ENCODE measurements around the gene ZNF205.

Gene ZNF205

GRCh38 chr16:3152277-3152990, 40.0 kb downstream of the ZNF205 start:
- WGBS: 2% methylated on average over 37 of the region's 42 CpGs
- H3K4me1 ChIP-seq (ENCODE audit: control insufficient read depth, insufficient read depth, low read depth, low read length): peaks cover 22% of the 10 kb centered on the region
- peak overlapping the region; percentile 85 for H3K4me2 ChIP-seq (ENCODE audit: low read length, poor library complexity, severe bottlenecking)
- H3K79me1 ChIP-seq (replicated peaks; ENCODE audit: low read length, poor library complexity, severe bottlenecking): no peaks in the 10 kb centered on the region
- peak; percentile 84 for DNase-seq
- peak overlapping the region; percentile 55 to 92 for H3K4me3 ChIP-seq (ENCODE audit: insufficient read depth in 1 of 2, low read depth in 1 of 2, low read length in 2 of 2)
- no peak overlapping the region for H3K23ac ChIP-seq (ENCODE audit: low read length in 2 of 2)
- peak overlapping the region in 1 of 2 experiments; percentile 29 for H3K18ac ChIP-seq (ENCODE audit: low read depth in 1 of 2, low read length in 2 of 2)
- no peak overlapping the region for H4K8ac ChIP-seq (ENCODE audit: low read length)
- no peak overlapping the region for H2BK5ac ChIP-seq (ENCODE audit: low read depth, low read length, poor library complexity, severe bottlenecking)
- H2AFZ ChIP-seq (ENCODE audit: low read depth, low read length): no peak overlapping the region
- H4K91ac ChIP-seq (ENCODE audit: low read length): no peak overlapping the region
- peak overlapping the region; percentile 23 for H3K27ac ChIP-seq (ENCODE audit: low read length, poor library complexity, severe bottlenecking)
- no peaks in the 10 kb centered on the region for H3K27me3 ChIP-seq (ENCODE audit: control insufficient read depth in 1 of 2, insufficient read depth in 1 of 2, low read length in 2 of 2)
- no peak overlapping the region for H2AK5ac ChIP-seq (ENCODE audit: low read length, severe bottlenecking)
- no peak overlapping the region for H3K4ac ChIP-seq (ENCODE audit: low read depth in 1 of 2, low read length in 2 of 2)
- H3K9me3 ChIP-seq (ENCODE audit: control insufficient read depth, low read length): no peaks in the 10 kb centered on the region
- H3K36me3 ChIP-seq (ENCODE audit: control insufficient read depth in 1 of 2, insufficient read depth in 2 of 2, low read depth in 1 of 2, low read length in 2 of 2): no peaks in the 10 kb centered on the region
- H2BK12ac ChIP-seq (ENCODE audit: low read length in 2 of 2): peak overlapping the region; percentile 7 to 17
- H2BK120ac ChIP-seq (ENCODE audit: low read depth, low read length): no peak overlapping the region
- no peak overlapping the region for H2BK15ac ChIP-seq (ENCODE audit: low read depth, poor library complexity, severe bottlenecking)
- H3K9ac ChIP-seq (ENCODE audit: low read length): peak overlapping the region; percentile 72
- H3K14ac ChIP-seq (ENCODE audit: low read length in 2 of 2): no peak overlapping the region

- Histone ChIP-seq H2BK5ac (ENCODE audit: low read depth, low read length, poor library complexity, severe bottlenecking) (no peak overlapping the region), H3K4me1 (ENCODE audit: control insufficient read depth, insufficient read depth, low read depth, low read length) (peaks cover 28% of the 10 kb centered on the region), H4K91ac (ENCODE audit: low read length) (no peak overlapping the region), H3K27ac (ENCODE audit: low read length, poor library complexity, severe bottlenecking) (no peak overlapping the region), H2AFZ (ENCODE audit: low read depth, low read length) (no peak overlapping the region), H3K23ac (ENCODE audit: low read length in 2 of 2) (no peak overlapping the region), H3K18ac (ENCODE audit: low read depth in 1 of 2, low read length in 2 of 2) (no peak overlapping the region), H3K4ac (ENCODE audit: low read depth in 1 of 2, low read length in 2 of 2) (no peak overlapping the region), H3K36me3 (ENCODE audit: control insufficient read depth in 1 of 2, insufficient read depth in 2 of 2, low read depth in 1 of 2, low read length in 2 of 2) (no peaks in the 10 kb centered on the region), H2BK15ac (ENCODE audit: low read depth, poor library complexity, severe bottlenecking) (no peak overlapping the region), H3K14ac (ENCODE audit: low read length in 2 of 2) (no peak overlapping the region), H2BK12ac (ENCODE audit: low read length in 2 of 2) (no peak overlapping the region), H2BK120ac (ENCODE audit: low read depth, low read length) (no peak overlapping the region), H3K79me1 (replicated peaks; ENCODE audit: low read length, poor library complexity, severe bottlenecking) (no peaks in the 10 kb centered on the region), H2AK5ac (ENCODE audit: low read length, severe bottlenecking) (no peak overlapping the region), H3K9me3 (ENCODE audit: control insufficient read depth, low read length) (no peaks in the 10 kb centered on the region), H3K4me3 (ENCODE audit: insufficient read depth in 1 of 2, low read depth in 1 of 2, low read length in 2 of 2) (peak overlapping the region in 1 of 2 experiments; percentile 92), H3K9ac (ENCODE audit: low read length) (no peak overlapping the region), H3K27me3 (ENCODE audit: control insufficient read depth in 1 of 2, insufficient read depth in 1 of 2, low read length in 2 of 2) (no peaks in the 10 kb centered on the region), H3K4me2 (ENCODE audit: low read length, poor library complexity, severe bottlenecking) (no peak overlapping the region), H4K8ac (ENCODE audit: low read length) (no peak overlapping the region)
- DNase-seq: peak; percentile 92
- 27% methylated on average over 3 of the region's 8 CpGs for WGBS
These were observed 40.6 kb downstream of the ZNF205 start for GRCh38 chr16:3152991-3153368.

GRCh38 chr16:3155181-3155580, 42.8 kb downstream of the ZNF205 start:
- H3K4ac ChIP-seq (ENCODE audit: low read depth in 1 of 2, low read length in 2 of 2): no peak overlapping the region
- H3K18ac ChIP-seq (ENCODE audit: low read depth in 1 of 2, low read length in 2 of 2): no peak overlapping the region
- H3K79me1 ChIP-seq (replicated peaks; ENCODE audit: low read length, poor library complexity, severe bottlenecking): no peaks in the 10 kb centered on the region
- H3K9me3 ChIP-seq (ENCODE audit: control insufficient read depth, low read length): no peaks in the 10 kb centered on the region
- H3K14ac ChIP-seq (ENCODE audit: low read length in 2 of 2): no peak overlapping the region
- H4K91ac ChIP-seq (ENCODE audit: low read length): no peak overlapping the region
- no peak overlapping the region for H2BK5ac ChIP-seq (ENCODE audit: low read depth, low read length, poor library complexity, severe bottlenecking)
- WGBS: 88% methylated on average over 2 of the region's 2 CpGs
- H3K4me2 ChIP-seq (ENCODE audit: low read length, poor library complexity, severe bottlenecking): no peak overlapping the region
- H4K8ac ChIP-seq (ENCODE audit: low read length): no peak overlapping the region
- no peak overlapping the region for H2BK12ac ChIP-seq (ENCODE audit: low read length in 2 of 2)
- no peak overlapping the region for H3K4me3 ChIP-seq (ENCODE audit: insufficient read depth in 1 of 2, low read depth in 1 of 2, low read length in 2 of 2)
- no peak overlapping the region for H3K23ac ChIP-seq (ENCODE audit: low read length in 2 of 2)
- H3K27ac ChIP-seq (ENCODE audit: low read length, poor library complexity, severe bottlenecking): no peak overlapping the region
- DNase-seq: no peak
- no peak overlapping the region for H2AFZ ChIP-seq (ENCODE audit: low read depth, low read length)
- H2BK120ac ChIP-seq (ENCODE audit: low read depth, low read length): no peak overlapping the region
- H2BK15ac ChIP-seq (ENCODE audit: low read depth, poor library complexity, severe bottlenecking): no peak overlapping the region
- H3K4me1 ChIP-seq (ENCODE audit: control insufficient read depth, insufficient read depth, low read depth, low read length): peaks cover 25% of the 10 kb centered on the region
- H2AK5ac ChIP-seq (ENCODE audit: low read length, severe bottlenecking): no peak overlapping the region
- H3K36me3 ChIP-seq (ENCODE audit: control insufficient read depth in 1 of 2, insufficient read depth in 2 of 2, low read depth in 1 of 2, low read length in 2 of 2): no peaks in the 10 kb centered on the region
- H3K9ac ChIP-seq (ENCODE audit: low read length): no peak overlapping the region
- no peaks in the 10 kb centered on the region for H3K27me3 ChIP-seq (ENCODE audit: control insufficient read depth in 1 of 2, insufficient read depth in 1 of 2, low read length in 2 of 2)

GRCh38 chr16:3155972-3156371, 43.6 kb downstream of the ZNF205 start:
- Histone ChIP-seq H3K14ac (ENCODE audit: low read length in 2 of 2) (no peak overlapping the region), H2AFZ (ENCODE audit: low read depth, low read length) (no peak overlapping the region), H3K79me1 (replicated peaks; ENCODE audit: low read length, poor library complexity, severe bottlenecking) (no peaks in the 10 kb centered on the region), H3K4me3 (ENCODE audit: insufficient read depth in 1 of 2, low read depth in 1 of 2, low read length in 2 of 2) (no peak overlapping the region), H3K4me2 (ENCODE audit: low read length, poor library complexity, severe bottlenecking) (no peak overlapping the region), H2BK15ac (ENCODE audit: low read depth, poor library complexity, severe bottlenecking) (no peak overlapping the region), H2AK5ac (ENCODE audit: low read length, severe bottlenecking) (no peak overlapping the region), H3K4me1 (ENCODE audit: control insufficient read depth, insufficient read depth, low read depth, low read length) (peaks cover 23% of the 10 kb centered on the region), H3K23ac (ENCODE audit: low read length in 2 of 2) (no peak overlapping the region), H3K27ac (ENCODE audit: low read length, poor library complexity, severe bottlenecking) (no peak overlapping the region), H3K27me3 (ENCODE audit: control insufficient read depth in 1 of 2, insufficient read depth in 1 of 2, low read length in 2 of 2) (no peaks in the 10 kb centered on the region), H3K4ac (ENCODE audit: low read depth in 1 of 2, low read length in 2 of 2) (no peak overlapping the region), H3K36me3 (ENCODE audit: control insufficient read depth in 1 of 2, insufficient read depth in 2 of 2, low read depth in 1 of 2, low read length in 2 of 2) (no peaks in the 10 kb centered on the region), H4K8ac (ENCODE audit: low read length) (no peak overlapping the region), H2BK5ac (ENCODE audit: low read depth, low read length, poor library complexity, severe bottlenecking) (no peak overlapping the region), H3K9ac (ENCODE audit: low read length) (no peak overlapping the region), H3K9me3 (ENCODE audit: control insufficient read depth, low read length) (no peaks in the 10 kb centered on the region), H2BK12ac (ENCODE audit: low read length in 2 of 2) (no peak overlapping the region), H2BK120ac (ENCODE audit: low read depth, low read length) (no peak overlapping the region), H4K91ac (ENCODE audit: low read length) (no peak overlapping the region), H3K18ac (ENCODE audit: low read depth in 1 of 2, low read length in 2 of 2) (no peak overlapping the region)
- no peak for DNase-seq
- WGBS: 92% methylated on average over 3 of the region's 3 CpGs
